GM19328 (cell line): ENCODE data around the gene ETFRF1.

Experiments used
- ATAC-seq: cut with Tn5 transposase; IDR thresholded peaks from one replicate; pipeline ENCODE4 v1.9.1; 2021; ENCODE audit warnings: mild to moderate bottlenecking, moderate library complexity; ENCODE audit not compliant: unreplicated experiment

Gene ETFRF1

GRCh38 chr12:25195056-25195971 lies at the start of gene ETFRF1, which contains the start of gene DNAI7:
ETFRF1 (plus strand) TSS chr12:25195237; CDS start chr12:25203957, 8,720 bp downstream.
DNAI7 (minus strand) TSS chr12:25195160; CDS start chr12:25195078, 82 bp downstream.
- ATAC-seq, result peak; percentile 93

GRCh38 chr12:25146686-25147085 lies 48.4 kb upstream of the ETFRF1 start:
- ATAC-seq, result no peak

GRCh38 chr12:25151476-25151875 lies 43.6 kb upstream of the ETFRF1 start:
- no peak for ATAC-seq

- no peak for ATAC-seq
Measured at GRCh38 chr12:25152055-25152454, 43.0 kb upstream of the ETFRF1 start.

GRCh38 chr12:25155022-25155576 lies 39.9 kb upstream of the ETFRF1 start:
- ATAC-seq, result peak; percentile 49

GRCh38 chr12:25156061-25156460 lies 39.0 kb upstream of the ETFRF1 start:
- no peak for ATAC-seq

- ATAC-seq, result no peak
Measured at GRCh38 chr12:25162866-25163265, 32.2 kb upstream of the ETFRF1 start.

GRCh38 chr12:25182765-25183164 lies 12.3 kb upstream of the ETFRF1 start:
- ATAC-seq, result no peak

- ATAC-seq, result no peak
Measured at GRCh38 chr12:25184132-25184531, 10.9 kb upstream of the ETFRF1 start.

GRCh38 chr12:25186038-25186787 lies 8.8 kb upstream of the ETFRF1 start:
- ATAC-seq, result peak; percentile 45

- peak; percentile 90 for ATAC-seq
Measured at GRCh38 chr12:25186788-25187402, 8.1 kb upstream of the ETFRF1 start.

- no peak for ATAC-seq
Measured at GRCh38 chr12:25187781-25188180, 7.3 kb upstream of the ETFRF1 start.

GRCh38 chr12:25189656-25190055 lies 5.4 kb upstream of the ETFRF1 start:
- ATAC-seq, result no peak

- ATAC-seq, result no peak
Measured at GRCh38 chr12:25190793-25191192, 4.2 kb upstream of the ETFRF1 start.

- ATAC-seq, result no peak
Measured at GRCh38 chr12:25194214-25194613, 823 bp upstream of the ETFRF1 start.

GRCh38 chr12:25194722-25195055 lies 348 bp upstream of the ETFRF1 start:
- ATAC-seq, result no peak

GRCh38 chr12:25197608-25198007 lies 2.6 kb downstream of the ETFRF1 start:
- ATAC-seq, result no peak

- ATAC-seq, result no peak
Measured at GRCh38 chr12:25200703-25201102, 5.7 kb downstream of the ETFRF1 start.

GRCh38 chr12:25202137-25202536 lies 7.1 kb downstream of the ETFRF1 start:
- ATAC-seq, result no peak

GRCh38 chr12:25207411-25207810 lies 12.4 kb downstream of the ETFRF1 start:
- ATAC-seq, result no peak

- ATAC-seq, result no peak
Measured at GRCh38 chr12:25207846-25208245, 12.8 kb downstream of the ETFRF1 start.
